Cardiac septum (tissue), 1 donor: ENCODE measurements around the gene SAP30L. TPM values are rescaled to one million over a fixed set of nuclear protein-coding genes. Genes with fewer than 3 reads are reported as not detected.

Source experiments
- DNase-seq: peaks from one replicate; pipeline ENCODE4 v3.0.0-alpha.2; 2020; ENCODE audit warnings: low spot score
- intact Hi-C: fragments of 100-400 bp; cut with DNase I; formaldehyde crosslinking; loops from one replicate; pipeline ENCODE4 v1.14.0; 2022
- total RNA-seq: library from RNA; stranded (reverse); fragmentation: NEBNext Ultra II Directional; extraction: Animal tissue kit (Norgen Biotek cat#: 25700); gene quantifications from one replicate; pipeline ENCODE4 v1.2.1, GENCODE V29; 2021
- donor health status: DM: no; HTN: no; CAD: no.

SAP30L gene
- total RNA-seq, 1 donor from 2014 or later = 32.3 TPM

DNA sequence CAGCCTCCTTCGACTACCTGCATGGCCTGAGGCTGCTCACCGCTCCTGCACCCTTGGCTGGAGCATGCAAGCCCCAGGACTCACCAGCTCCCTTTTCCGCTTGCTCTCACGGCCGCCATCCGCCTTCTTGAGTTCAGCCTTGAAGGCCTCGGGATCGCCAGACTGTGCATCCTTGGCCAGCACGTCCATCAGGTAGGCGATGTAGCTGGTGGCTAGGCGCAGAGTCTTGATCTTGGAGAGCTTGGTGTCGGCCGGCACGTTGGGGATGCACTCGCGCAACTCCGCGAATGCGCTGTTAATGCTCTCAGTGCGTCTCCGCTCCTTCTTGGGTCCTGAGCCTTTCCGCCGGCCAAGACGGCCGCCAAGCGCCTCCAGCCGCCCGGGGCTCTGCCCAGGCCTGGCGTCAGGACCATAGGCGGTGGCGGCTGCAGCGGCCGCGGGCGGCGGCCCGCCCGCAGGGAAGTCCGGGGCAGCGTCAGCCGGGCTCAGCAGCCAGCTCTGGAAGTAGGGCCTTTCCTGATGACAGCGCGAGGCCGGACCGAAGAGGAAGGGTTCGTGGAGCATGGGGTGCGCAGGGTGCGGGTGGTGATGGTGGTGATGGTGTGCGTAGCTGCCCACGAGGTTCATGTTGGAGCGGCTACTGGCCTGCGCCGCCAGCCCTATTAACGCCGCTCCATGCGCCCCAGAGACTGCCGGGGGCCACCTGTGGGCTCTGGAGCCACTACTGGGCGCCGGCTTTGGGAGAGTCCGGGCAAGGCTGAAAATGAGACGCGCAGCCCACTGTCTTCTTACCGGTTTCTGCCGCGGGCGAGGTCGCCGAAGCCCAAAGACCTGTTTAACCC, 31.8 kb downstream of the SAP30L start:
- DNase-seq = no peak
- intact Hi-C loops = no loop called here

DNA sequence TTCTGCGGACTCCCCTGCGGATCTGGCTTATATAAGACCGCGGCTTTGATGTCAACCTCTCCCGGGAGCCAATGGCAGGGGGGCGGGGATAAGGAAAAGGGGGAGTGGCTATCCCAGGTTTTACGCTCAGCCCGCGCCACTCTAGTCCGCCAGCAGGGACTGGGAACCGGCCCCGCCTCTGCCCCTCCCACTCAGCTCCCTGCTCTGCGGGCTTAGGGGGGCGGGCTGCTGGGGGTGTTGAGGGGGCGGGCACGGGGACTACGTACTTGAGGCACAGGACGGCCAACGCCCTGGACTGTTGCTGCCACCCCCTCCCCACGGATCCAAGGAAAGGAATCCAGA, 32.4 kb downstream of the SAP30L start, which contains the start of gene HAND1:
Gene HAND1, minus strand, starts transcription at position 4 of the 342 bp plus-strand sequence. CDS start 219 bp downstream, outside the sequence.
- peak; percentile 92 for DNase-seq
- intact Hi-C loops = no loop called here

DNA sequence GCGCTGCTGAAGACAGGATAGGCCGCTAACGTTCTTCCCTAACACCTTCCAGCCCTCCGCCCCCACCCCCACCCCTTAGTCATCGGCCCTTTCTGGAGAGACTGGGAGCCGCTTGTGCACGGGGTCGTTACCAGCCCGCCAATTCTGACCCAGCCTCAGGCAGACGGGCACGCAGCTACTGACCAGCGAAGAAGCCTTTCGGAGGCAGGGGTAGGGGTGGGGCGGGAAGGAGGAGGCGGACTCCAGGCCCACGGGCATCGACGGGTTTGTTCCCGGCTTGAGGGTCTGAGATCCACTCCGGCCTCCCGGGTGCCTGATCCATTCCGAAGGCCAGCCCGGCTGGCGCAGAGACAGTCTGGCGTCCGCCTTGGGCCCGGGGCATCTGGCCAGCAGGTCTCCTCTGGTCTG, 33.0 kb downstream of the SAP30L start:
- DNase-seq = peak; percentile 71
- intact Hi-C loops = no loop called here

DNA sequence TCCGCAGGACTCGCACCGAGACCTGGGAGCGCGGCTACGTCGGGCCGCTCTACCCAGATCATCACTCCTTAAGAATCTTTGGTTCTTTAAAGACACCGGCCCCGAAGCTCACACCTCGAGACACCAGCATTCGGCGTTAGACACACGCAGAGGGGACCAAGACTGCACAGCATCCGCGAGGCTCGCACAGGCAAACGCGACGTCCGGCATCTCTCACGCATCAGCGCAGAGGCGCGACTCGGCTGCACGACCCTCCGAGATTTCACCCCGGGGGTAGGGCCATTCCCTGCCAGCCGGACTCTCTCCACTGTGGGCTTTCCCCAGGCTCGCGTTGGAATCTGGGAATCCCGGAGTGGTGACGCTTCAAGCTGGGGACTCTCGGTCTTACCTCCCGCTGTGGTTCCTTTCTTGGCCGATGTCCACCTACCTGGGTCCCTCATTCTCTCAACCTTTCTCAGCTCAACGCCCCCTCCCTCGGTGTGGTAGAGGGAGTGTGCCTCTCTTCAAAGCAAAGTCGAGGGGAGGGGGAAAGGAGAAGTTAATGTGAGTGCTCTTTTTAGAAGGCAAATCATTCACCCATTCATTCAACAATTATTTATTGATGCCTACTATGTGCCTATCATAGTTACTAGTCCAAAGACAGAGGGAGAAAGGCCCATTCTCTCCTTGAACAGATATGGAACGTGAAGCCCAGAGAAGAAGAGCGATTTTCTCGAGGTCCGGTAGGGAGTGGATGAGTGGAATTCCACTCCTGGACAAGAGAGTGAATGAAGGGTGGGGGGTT, 33.6 kb downstream of the SAP30L start:
- intact Hi-C loops = no loop called here

DNA sequence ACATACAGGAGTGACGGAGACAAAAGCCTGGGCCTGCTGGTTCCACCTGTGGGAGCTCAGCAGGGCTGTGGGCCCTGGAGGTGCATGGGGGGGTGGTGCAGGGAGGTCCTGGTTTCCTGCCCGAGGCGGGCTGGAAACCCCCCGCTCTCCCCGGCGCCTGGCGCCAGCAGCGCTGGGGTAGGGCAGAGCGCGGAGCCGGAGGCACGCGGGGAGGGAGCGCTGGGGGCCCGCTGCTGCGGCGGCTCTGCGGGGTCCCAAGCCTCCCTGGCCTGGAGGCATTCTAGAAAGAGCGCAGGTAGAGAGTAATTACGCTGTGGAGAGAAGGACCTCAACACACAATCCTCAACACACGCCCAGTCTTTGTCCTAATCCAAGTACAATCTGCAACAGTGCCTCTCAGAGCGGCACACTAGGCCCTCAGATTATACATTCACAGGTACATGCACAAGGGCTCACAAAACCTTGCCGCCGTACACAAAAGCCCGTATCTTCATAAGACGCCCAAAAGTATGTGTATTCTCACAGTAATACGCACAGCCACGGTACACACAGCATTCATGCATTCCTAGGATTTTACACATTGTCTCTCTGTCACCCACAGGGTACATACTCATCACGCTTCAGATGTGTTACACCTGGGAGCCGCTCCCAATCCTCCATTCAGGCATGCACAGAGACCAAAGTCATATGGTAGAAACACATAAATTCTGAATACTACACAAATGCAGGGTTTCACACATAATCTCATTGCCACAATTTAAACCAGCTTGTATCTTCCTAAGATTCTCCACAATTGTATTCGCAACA, 34.4 kb downstream of the SAP30L start:
- no peak for DNase-seq
- intact Hi-C loops = no loop called here

More for the DNA sequence above, 33.6 kb downstream of the SAP30L start:
- DNase-seq = peak; percentile 76

DNA sequence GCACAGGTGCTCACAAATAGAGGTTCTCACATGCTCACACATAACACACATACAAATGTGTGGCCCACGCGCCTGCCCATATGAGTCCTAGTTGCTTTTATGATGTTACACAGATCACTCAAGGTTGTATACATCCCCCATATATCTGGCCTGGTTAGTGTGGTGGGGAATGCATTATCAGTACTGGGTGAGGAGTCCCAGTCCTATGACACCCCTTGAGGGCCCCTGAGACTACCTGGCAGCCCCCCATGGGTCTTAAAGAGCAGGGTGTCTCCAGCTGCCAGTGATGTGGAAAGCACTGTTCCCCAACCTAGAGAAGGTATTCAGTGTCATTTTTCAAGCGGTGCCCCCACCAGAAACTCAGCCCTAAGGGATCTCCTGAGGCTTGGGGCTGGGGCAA, 35.0 kb downstream of the SAP30L start:
- intact Hi-C loops = no loop called here

DNA sequence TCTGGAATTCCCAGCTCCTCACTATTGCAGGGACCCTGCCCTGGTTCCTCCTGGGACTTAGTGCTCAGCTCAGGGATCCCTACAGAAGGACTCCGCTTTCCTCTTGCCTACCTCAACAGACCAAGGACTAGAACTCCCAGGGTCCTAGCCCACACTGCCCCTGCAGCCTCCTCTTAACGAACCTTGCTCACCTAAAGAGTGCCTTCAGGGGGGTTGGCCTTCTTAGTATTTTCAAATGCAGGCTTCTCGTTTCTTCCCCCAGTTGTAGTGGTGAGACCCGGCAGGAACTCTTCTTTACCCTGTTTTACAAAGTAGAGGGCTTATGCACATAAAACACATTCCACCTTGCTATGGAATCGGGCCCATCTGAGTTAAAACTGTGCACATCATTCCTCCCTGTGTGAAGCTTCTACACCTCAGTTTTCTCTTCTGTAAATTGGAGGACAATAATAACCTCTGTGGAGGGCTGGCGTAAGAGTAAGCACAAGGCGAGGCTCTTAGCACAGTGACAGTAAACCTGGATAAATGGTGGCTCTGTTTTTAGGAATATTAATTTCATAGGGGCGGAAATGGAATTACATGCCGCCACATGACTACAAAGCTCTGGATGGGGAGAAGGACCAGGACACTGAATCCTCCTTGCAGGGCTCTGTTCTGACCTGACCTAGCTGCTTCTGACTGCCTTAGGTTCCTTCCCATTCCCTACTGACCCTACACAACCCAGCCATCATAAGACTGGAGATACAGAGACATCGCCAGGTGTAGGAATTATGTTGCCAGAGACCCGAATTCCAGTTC, 36.0 kb downstream of the SAP30L start:
- intact Hi-C loops = no loop called here
- no peak for DNase-seq

More for the DNA sequence above, 35.0 kb downstream of the SAP30L start:
- DNase-seq = no peak

DNA sequence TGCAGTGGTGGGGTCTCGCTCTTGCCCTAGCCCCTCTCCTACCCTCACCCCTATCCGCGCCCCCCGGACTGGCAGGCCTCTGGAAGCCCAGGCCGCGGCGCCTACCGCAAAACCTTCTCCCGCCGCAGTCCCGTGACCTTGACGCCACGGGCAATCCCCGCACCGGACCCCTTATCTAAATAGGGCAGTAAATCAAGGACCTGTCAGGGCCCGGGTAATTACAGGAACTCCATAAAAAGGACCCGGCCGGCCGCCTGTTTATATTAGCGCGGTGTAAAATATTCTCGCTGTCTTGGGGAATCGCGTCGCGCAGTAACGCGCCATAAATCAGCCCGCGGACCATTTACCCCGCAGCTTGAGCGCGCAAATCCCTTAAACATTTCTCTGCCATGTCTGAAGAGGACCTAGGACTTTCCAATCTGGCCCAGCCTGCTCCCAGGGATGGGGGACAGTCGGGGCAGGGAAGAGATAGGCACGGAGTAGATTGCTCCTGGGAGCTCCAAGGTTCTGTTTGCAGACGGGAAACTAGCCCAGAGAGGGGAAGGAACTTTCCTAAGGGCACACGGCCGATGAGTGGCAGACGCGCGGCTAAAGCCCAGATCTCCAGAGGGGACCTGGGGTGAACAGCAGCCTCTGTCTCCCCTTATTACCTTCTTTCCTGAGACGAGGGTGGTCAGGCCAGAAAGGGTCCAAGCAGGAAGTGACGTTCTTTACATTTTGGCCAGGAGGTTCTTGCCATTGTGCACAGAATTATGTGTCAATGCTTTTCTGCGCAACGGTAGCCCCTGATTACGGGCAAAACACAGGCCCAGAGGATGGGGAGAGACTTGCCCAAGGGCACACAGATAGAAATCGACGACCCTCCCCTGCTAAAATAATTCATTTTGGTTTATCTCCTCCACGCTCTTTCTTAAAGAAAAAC, 37.0 kb downstream of the SAP30L start:
- intact Hi-C loops = no loop called here

DNA sequence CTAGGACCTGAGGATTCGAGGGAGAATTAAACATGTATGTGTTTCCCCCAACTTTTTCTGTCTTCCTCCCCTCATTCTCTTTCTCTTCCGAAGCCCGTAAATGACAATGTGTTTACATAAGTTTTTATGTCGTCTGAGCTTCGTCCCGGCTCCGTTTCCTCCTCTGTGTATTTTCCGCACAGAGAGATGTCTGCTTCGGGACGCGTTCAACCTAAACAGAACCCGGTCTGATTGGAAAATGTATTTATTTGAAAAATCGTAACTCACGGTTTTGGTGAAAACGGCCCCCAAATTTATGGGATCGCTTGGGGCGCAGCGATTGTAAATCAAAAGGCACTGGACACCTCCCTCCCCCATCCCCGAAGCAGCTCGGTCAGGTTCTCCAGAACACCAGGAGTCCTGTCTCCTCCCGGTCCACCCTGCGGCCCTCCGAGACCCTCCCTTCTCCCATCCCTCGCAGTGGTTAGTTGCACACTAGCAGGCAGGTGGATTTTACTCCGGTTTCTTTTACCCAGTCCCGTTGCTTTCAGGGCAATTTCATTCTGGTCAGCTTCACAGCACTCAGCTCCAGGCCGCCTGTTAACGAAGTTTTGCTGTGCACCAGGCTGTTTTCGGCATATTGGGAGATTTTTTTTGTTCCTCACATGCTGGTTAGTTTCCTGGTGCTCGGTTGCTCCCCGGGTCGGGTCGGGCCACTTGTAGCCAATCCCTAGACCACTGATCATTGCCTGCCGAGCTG, 38.0 kb downstream of the SAP30L start:
- intact Hi-C loops = no loop called here
- no peak for DNase-seq

More for the DNA sequence above, 37.0 kb downstream of the SAP30L start:
- no peak for DNase-seq

DNA sequence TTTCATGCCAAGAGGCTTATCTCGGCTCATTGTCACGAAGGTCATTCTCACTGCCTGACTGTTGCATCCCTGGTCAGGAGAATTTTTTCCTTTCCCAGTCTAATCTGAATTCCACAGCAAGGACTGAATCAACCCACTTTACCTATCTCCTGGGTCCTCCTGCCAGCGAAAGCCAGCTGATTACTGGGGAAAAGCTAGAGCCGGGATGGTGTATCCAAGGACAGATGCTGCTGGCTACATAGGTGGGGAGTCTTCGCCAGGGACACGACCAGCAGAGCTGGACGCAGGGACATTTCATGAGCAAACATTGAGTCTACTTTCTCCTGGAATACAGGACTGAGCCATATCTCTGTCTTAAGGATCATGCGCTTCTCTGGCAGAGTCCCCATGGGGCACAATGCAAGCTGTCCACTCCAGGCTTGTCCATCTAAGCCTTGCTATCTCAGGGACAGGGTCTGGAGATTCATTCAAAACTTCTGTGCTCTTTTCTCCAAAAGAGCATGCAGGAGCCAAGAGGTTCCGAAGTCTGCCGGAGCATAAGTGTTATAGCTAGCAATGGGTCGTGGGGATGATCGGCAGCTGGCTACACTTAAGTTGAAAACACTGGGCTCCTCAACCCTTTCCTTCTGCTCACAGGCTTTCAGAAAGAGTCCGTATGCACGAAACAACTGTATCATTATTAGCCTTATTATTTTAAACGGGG, 38.7 kb downstream of the SAP30L start:
- intact Hi-C loops = no loop called here
- DNase-seq = no peak

DNA sequence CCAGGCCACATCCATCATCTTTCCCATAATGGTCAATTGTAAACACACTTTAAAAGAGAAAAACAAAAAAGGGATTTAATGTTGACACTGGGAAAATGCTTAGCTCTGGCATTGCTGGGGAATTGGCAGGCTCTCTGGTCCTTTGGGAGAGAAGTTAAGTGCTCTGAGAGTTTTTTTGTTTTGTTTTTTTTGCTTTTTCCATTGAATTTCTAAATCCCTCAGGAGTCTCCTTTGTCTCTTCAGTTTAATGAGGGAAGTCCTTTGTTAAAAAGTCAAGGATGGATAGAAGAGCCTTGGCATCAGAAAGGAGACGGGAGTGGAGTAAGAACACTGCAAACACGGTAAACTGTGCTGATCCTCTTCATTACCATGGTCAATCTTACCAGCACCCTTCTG, 39.3 kb downstream of the SAP30L start:
- intact Hi-C loops = no loop called here
- DNase-seq = no peak

DNA sequence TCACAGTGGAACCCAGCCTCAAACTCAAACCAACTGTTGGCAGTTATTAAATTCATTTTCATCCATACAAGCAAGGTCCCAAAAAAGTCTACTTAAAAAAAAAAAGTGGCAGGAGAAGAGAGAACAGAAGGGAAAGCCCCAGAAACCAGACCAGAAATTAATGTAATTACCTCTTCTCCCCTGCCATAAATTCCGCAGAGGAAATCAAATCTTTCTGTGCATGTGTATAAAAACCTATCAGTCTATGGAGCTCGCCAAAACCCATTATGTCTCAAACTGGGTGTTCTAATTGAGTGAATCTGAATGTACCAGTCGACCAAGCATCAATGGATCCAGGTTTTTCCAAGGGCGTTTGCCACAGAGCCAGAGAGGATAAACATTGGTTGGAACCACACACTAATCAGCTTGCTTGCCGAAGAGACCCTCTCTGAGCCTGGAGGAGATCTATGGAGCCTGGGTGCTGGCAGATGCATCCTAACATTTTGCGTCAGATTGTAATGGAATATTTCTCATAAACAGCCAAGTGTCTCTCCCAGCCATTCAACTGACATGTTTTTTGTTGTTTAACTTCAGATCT, 40.1 kb downstream of the SAP30L start:
- no peak for DNase-seq
- intact Hi-C loops = no loop called here

DNA sequence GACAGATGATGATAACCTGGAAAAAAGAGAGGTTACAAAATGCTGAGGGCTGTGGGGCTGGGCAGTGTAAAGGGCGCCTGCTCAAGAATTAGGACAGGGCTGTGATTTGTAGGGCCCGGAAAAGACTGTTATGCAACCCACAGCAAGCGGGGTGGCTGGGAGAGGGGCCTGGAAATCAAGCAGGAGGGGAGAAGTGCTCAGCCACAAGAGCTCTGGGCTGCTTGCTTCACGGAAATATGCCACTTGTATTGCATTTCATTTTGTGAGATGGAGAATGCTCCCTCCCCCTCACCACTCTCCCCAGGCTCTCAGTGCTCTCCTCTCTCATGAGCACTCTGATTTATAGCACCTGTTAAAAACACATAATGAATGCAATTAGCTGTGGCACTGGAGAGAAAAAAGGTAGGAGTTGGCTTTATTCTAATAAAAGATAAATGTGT, 40.6 kb downstream of the SAP30L start:
- intact Hi-C loops = no loop called here
- DNase-seq = no peak

DNA sequence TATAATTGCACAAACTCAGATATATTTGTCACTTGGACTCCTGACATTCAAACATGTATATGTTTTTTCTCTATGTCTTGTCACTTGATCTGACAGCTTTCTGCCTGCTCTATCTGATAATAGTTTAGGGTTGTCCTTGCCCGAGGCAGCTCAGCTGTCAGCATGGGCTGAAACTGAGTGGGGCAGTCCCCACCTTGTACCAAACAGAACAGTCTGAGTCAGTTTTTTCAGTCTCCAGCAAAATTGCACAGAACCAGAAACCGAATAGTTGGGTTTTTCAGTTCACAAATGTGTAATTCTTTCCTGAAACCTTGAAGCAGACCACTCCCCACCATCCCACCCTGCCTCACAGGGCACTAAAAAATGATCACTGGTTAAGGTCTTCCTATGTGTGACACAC, 41.7 kb downstream of the SAP30L start:
- DNase-seq = no peak
- intact Hi-C loops = no loop called here

DNA sequence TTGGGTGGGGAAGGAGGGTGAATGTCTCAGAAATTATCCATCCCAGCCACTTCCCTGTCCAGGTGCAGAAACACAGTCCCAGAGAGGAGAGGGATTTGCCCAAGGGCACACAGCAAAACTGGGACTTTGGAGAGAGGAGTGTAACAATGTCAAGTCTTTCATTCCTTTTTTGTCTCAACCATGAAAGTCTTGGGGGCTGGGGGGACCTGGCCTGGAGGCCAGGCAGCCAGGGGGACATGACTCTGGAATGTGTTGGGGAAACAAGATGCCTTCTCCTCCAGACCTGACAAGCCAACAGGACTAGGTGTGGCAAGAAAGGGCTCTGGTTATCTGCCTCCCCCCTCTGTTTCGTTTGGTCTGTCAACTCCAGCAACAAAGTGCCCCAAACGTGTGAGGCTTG, 46.1 kb downstream of the SAP30L start:
- DNase-seq = no peak
- intact Hi-C loops = no loop called here

DNA sequence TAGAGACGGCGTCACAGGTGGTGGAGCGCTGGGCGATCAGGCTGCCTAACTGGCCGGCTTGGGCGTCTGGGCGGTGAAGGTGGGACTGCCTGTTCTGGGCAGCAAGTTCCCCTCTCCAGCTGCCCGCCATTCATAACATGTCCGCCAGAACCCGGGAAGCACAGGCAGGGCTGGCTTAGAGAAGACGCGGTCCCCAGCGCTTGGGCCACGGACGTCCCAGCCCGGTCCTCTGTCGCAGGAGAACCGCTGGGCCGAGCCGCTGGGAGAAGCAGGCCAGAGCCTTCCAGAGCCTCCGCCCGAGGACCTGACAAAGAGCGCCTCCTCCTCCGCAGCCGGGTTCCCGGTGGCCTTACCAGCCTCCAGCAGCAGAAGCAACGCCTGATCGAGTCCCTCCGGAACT, 47.5 kb downstream of the SAP30L start:
- intact Hi-C loops = no loop called here
- DNase-seq = no peak

DNA sequence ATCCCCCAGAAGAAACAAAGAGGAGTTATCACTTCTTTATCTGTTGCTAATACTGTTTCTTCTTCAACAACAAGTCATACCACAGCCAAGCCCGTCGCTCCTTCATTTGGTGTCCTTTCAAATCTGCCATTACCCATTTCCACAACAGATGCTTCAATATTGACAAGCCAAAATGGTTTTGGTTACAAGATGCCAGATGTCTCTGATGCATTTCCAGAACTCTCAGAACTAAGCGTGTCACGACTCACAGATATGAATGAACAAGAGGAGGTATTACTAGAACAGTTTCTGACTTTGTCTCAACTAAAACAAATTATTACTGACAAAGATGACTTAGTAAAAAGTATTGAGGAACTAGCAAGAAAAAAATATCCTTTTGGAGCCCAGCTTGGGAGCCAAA, 48.2 kb downstream of the SAP30L start:
- intact Hi-C loops = no loop called here
- DNase-seq = no peak
